H1 (cell line): ENCODE results near the gene SYCE1L. TPM values are rescaled to one million over a fixed set of nuclear protein-coding genes. Genes with fewer than 3 reads are reported as not detected.

Source experiments
- CBX5 ChIP-seq: fragments of 300-800, 300-1000 bp; sonication (generic); IDR thresholded peaks from 2 replicates; pipeline ENCODE4 v1.7.1; 2016; ENCODE audit warnings: antibody characterized with exemption, low read length, low read depth
- CTBP2 ChIP-seq: IDR thresholded peaks from 2 replicates; pipeline ENCODE4 v1.7.0; 2011; ENCODE audit warnings: borderline replicate concordance, mild to moderate bottlenecking, moderate library complexity, mixed read lengths, low read length; ENCODE audit not compliant: insufficient read depth, insufficient read length
- HDAC6 ChIP-seq: IDR thresholded peaks from one replicate; pipeline ENCODE4 v1.7.1; 2012; ENCODE audit warnings: low read depth, mild to moderate bottlenecking, inconsistent platforms, low read length, moderate library complexity
- KDM4A ChIP-seq: IDR thresholded peaks from one replicate; pipeline ENCODE4 v1.7.1; 2012; ENCODE audit warnings: low read depth, mild to moderate bottlenecking, moderate library complexity, low read length, inconsistent platforms; ENCODE audit not compliant: severe bottlenecking
- NRF1 ChIP-seq: IDR thresholded peaks from 2 replicates; pipeline ENCODE4 v1.6.1; 2011; ENCODE audit warnings: mild to moderate bottlenecking, low read depth, low read length, improper control_type of control experiment
- TAF7 ChIP-seq: optimal IDR thresholded peaks from 2 replicates; pipeline ENCODE3; 2011; ENCODE audit warnings: low read depth, mild to moderate bottlenecking, inconsistent platforms, low read length, moderate library complexity, borderline replicate concordance
- polyA plus RNA-seq, 7 experiments: library from polyadenylated mRNA; depleted of rRNA in 3 of 7; stranded (reverse) in 5 of 7; unstranded in 2 of 7; fragments of >200 nt in 5 of 7; fragments of 200-250 nt in 2 of 7; gene quantifications; 1 replicate in 5 of 7; 2 replicates in 1 of 7; 4 replicates in 1 of 7; pipeline versions ENCODE4 v1.2.1 to v1.2.3, GENCODE V29; 2011 to 2013; ENCODE audit warnings: missing spikeins in 2 of 7, mixed read lengths in 2 of 7
- total RNA-seq: library from RNA; stranded (reverse); fragmentation: NEBNext Ultra II Directional; extraction: Animal tissue kit (Norgen Biotek cat#: 25700); gene quantifications from 2 replicates; pipeline ENCODE4 v1.2.1, GENCODE V29; 2021
- TF ChIP-seq, protein P1 (sequence below): IDR thresholded peaks from 2 replicates; pipeline ENCODE4 v1.6.1; 2012; ENCODE audit warnings: inconsistent platforms

The SYCE1L gene
- total and polyA plus RNA-seq, 2 of the 8 experiments (the other 6 are each of a cell fraction or from before 2014, with no cell fraction given) = 5.8 to 6.8 TPM

DNA sequence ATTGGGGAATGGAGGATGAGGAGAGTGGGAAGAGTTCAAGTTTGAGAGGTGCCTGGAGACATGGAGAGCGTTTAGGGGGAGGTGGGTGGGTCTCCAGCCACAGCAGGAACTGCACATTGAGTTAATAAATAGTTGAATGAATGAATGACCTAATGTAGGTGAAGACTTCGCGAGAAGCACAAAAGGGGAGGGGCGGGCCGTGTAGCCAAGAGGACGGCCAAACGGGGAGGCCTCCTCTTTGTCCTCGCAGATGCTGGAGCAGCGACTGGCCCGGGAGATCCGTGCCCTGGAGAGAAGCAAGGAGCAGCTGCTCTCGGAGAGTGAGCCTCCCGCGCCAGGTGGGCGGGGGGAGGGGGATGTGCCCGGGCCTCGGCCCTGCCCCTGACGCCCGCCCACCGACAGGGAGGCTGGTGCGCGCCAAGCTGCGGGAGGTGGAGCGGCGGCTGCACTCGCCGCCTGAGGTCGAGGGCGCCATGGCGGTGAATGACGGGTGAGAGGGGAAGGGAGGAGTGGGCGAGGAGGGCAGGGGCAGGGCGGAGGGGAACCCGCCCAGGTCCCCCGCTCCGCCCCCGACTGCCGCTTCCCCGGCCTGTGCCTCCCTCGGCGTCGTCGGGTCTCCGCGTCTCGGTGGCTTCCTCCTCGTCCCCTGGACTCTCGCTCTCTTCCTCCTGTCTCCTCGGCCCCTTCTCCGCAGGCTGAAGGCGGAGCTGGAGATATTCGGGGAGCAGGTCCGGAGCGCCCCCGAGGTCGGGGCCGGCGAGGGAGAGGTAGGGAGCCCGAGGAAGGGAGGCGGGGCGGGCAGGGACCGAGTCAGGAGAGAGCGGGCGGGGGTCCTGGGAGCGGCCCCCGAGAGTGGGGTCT, 12.9 kb downstream of the SYCE1L start (continued):
- TF ChIP-seq KDM4A (peak; percentile 77), HDAC6 (no peak), TAF7 (peak; percentile 59), NRF1 (no peak), CTBP2 (no peak), CBX5 (no peak)
- TF ChIP-seq, protein P1, sequence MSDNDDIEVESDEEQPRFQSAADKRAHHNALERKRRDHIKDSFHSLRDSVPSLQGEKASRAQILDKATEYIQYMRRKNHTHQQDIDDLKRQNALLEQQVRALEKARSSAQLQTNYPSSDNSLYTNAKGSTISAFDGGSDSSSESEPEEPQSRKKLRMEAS = peak; percentile 80
